Gastrocnemius medialis (tissue), 4 donors: ENCODE results near the gene OR6C65.

Experiments
- CTCF ChIP-seq, 5 experiments: fragments of 450-650 bp in 3 of 5; fragments of 200-600 bp in 2 of 5; sonication (generic) in 2 of 5; IDR thresholded peaks in 4 of 5; conservative IDR thresholded peaks in 1 of 5; 1 replicate in 4 of 5; 2 replicates in 1 of 5; pipeline ENCODE4 v1.5.1; 2016 to 2019; ENCODE audit warnings: antibody characterized with exemption in 5 of 5, mild to moderate bottlenecking in 3 of 5, moderate library complexity in 3 of 5
- POLR2A ChIP-seq, 2 donors: fragments of 450-650 bp; IDR thresholded peaks; one replicate each; pipeline ENCODE4 v1.6.1; 2017; ENCODE audit warnings: antibody characterized with exemption in 2 of 2, mild to moderate bottlenecking in 2 of 2, moderate library complexity in 2 of 2

GRCh38 chr12:55407866-55408265 is 7.5 kb downstream of the OR6C65 start:
- no peak for TF ChIP-seq CTCF (IDR thresholded peaks at IDR 0.05 in 4 of 5, conservative IDR thresholded peaks at IDR 0.05 in 1 of 5)
- TF ChIP-seq POLR2A (IDR thresholded peaks at IDR 0.05): no peak
